DND-41 (cell line): ENCODE data around the gene R3HCC1L.

Source experiments
- CTCF ChIP-seq: IDR thresholded peaks from 2 replicates; pipeline ENCODE4 v1.5.1; 2012; ENCODE audit warnings: borderline replicate concordance, low read length, moderate library complexity, mild to moderate bottlenecking; ENCODE audit not compliant: poor library complexity, severe bottlenecking; ENCODE audit errors: extremely low read depth
- EZH2 ChIP-seq: IDR thresholded peaks from 3 replicates; pipeline ENCODE4 v1.6.1; 2012; ENCODE audit warnings: borderline replicate concordance, low read depth, mild to moderate bottlenecking, moderate library complexity, low read length, inconsistent platforms; ENCODE audit not compliant: severe bottlenecking

- no peak for TF ChIP-seq CTCF
- TF ChIP-seq EZH2 = no peak
Measured at GRCh38 chr10:98285416-98285815, 151.0 kb downstream of the R3HCC1L start.
